Tibial nerve (tissue), 4 donors: ENCODE data around the gene PRAC2.

Experiments
- CTCF ChIP-seq, 5 experiments: fragments of 200-600 bp in 3 of 5; fragments of 450-650 bp in 2 of 5; sonication (generic) in 3 of 5; IDR thresholded peaks; one replicate each; pipeline ENCODE4 v1.5.1; 2016 to 2019; ENCODE audit warnings: antibody characterized with exemption in 5 of 5, mild to moderate bottlenecking in 3 of 5, moderate library complexity in 2 of 5
- EP300 ChIP-seq, 2 donors: sonication (generic); formaldehyde crosslinking; IDR thresholded peaks; one replicate each; pipeline ENCODE4 v1.6.1; 2017; ENCODE audit warnings: antibody characterized with exemption in 2 of 2, mild to moderate bottlenecking in 1 of 2
- POLR2A ChIP-seq, 2 donors: fragments of 450-650 bp; IDR thresholded peaks; one replicate each; pipeline ENCODE4 v1.6.1; 2017; ENCODE audit warnings: antibody characterized with exemption in 2 of 2, mild to moderate bottlenecking in 2 of 2, moderate library complexity in 2 of 2

GRCh38 chr17:48732688-48733629, 10.0 kb downstream of the PRAC2 start:
- TF ChIP-seq CTCF (IDR thresholded peaks at IDR 0.05) (no peak), POLR2A (IDR thresholded peaks at IDR 0.05) (no peak), EP300 (IDR thresholded peaks at IDR 0.05) (no peak)
